ENCODE data around the gene CEP19.

Gene CEP19

GRCh38 chr3:196666001-196666867 lies 45.8 kb downstream of the CEP19 start:
- no peak for DNase-seq (ENCODE audit: low read depth in 3 of 3)

DNA sequence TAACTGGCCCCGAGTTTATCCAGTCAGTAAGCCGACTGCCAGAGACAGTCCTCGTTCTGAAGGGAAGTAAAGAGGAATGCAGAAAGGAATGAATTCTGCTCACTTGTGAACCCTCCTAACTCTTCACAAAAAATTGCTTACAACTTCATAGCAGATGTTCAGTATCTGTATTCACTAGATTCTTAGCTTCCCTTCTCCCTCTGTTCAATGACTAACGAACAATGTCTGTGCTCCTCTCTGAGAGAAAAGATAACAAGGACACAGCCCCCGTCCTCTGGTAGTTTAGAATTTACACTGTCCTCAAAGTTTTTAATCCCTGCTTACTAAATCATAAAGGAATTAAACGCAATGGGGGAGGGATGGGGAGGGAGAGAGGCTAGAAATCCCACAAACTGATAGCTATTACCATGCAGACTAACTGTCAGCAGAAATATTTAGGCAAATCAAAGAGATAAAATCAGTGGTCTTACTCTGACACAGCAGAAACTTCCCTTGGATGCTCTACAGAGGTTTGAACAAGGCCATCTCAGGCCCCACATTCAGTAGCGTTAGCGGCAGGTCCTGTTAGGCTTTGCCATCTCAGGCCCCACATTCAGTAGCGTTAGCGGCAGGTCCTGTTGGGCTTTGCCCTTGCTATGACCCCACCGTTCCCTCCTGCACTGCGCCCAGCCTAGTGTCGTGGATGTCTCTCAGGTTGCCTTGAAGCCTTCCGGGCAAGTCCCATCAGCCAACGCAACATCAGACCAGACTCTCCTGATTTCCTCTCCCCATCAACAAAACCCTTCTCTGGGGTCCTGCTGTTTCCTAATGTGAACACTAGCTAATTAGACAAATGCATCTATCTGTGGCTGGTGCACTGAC lies 49.1 kb downstream of the CEP19 start:
- no peak for DNase-seq (ENCODE audit: low read depth in 3 of 3)

- no peak for DNase-seq (ENCODE audit: low read depth in 3 of 3)
These were observed 50.0 kb downstream of the CEP19 start for GRCh38 chr3:196662033-196662432.

DNA sequence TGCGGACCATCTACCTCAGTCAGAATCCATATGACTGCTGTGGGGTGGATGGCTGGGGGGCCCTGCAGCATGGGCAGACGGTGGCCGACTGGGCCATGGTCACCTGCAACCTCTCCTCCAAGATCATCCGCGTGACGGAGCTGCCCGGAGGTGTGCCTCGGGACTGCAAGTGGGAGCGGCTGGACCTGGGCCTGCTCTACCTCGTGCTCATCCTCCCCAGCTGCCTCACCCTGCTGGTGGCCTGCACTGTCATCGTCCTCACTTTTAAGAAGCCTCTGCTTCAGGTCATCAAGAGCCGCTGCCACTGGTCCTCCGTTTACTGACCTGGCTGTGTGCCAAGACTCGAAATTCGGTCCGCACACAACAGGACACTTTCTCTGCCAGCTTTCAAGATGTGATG lies 50.6 kb downstream of the CEP19 start:
- DNase-seq (ENCODE audit: low read depth in 3 of 3), result no peak

DNA sequence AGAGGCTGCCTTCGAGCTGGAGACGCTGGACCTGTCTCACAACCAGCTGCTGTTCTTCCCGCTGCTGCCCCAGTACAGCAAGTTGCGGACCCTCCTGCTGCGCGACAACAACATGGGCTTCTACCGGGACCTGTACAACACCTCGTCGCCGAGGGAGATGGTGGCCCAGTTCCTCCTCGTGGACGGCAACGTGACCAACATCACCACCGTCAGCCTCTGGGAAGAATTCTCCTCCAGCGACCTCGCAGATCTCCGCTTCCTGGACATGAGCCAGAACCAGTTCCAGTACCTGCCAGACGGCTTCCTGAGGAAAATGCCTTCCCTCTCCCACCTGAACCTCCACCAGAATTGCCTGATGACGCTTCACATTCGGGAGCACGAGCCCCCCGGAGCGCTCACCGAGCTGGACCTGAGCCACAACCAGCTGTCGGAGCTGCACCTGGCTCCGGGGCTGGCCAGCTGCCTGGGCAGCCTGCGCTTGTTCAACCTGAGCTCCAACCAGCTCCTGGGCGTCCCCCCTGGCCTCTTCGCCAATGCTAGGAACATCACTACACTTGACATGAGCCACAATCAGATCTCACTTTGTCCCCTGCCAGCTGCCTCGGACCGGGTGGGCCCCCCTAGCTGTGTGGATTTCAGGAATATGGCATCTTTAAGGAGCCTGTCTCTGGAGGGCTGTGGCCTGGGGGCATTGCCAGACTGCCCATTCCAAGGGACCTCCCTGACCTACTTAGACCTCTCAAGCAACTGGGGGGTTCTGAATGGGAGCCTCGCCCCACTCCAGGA lies 51.5 kb downstream of the CEP19 start:
- no peak for DNase-seq (ENCODE audit: low read depth in 3 of 3)

- no peak for DNase-seq (ENCODE audit: low read depth in 3 of 3)
These were observed 52.1 kb downstream of the CEP19 start for GRCh38 chr3:196659901-196660351.
